Panc1 (cell line): Measurements from ENCODE around the gene RNF39. TPM values are rescaled to one million over a fixed set of nuclear protein-coding genes. Genes with fewer than 3 reads are reported as not detected.
"Not testable (repeated sequence)": the region's sequence is repeated elsewhere in the genome, so short reads cannot be mapped to it uniquely, and the experiment has no call there.

Experiments
- ATAC-seq: fragments of 200-7000 bp; cut with Tn5 transposase; 2 replicates; pipeline ENCODE4 v1.9.1; 2020; ENCODE audit warnings: mild to moderate bottlenecking, moderate library complexity
- BruUV-seq: library from RNA; stranded (reverse); fragments of 400-500 nt; replicated peaks from 2 replicates; lab custom pipeline; 2021; lab: Mats Ljungman, UMichigan
- CTCF ChIA-PET: fragments of 300-600 bp; sonication (Branson Sonifier 250); formaldehyde crosslinking; loops from one replicate; lab custom pipeline; 2022; ENCODE audit warnings: antibody characterized with exemption; lab: Charles Lee
- POLR2A ChIA-PET: fragments of 300-600 bp; sonication (Branson Sonifier 250); formaldehyde crosslinking; loops from one replicate; lab custom pipeline; 2022; ENCODE audit warnings: antibody characterized with exemption; lab: Charles Lee
- DNase-seq: peaks from one replicate; pipeline ENCODE4 v3.0.0-alpha.2; 2010; ENCODE audit warnings: low read depth, low spot score
- H3K27ac ChIP-seq: 2 replicates; pipeline ENCODE4 v1.5.1; 2011; ENCODE audit warnings: mild to moderate bottlenecking, low read length, inconsistent platforms
- H3K27me3 ChIP-seq: fragments of 200-500 bp; sonication (Bioruptor generic); 2 replicates; pipeline ENCODE4 v1.6.0; 2014; ENCODE audit warnings: low read length, inconsistent platforms; ENCODE audit not compliant: control insufficient read depth, insufficient read depth
- H3K36me3 ChIP-seq: fragments of 200-500 bp; sonication (Bioruptor generic); 2 replicates; pipeline ENCODE4 v1.5.1; 2014; ENCODE audit warnings: inconsistent platforms, mild to moderate bottlenecking, low read length, moderate library complexity; ENCODE audit not compliant: control insufficient read depth, insufficient read depth
- H3K4me1 ChIP-seq: 2 replicates; pipeline ENCODE4 v1.5.1; 2011; ENCODE audit warnings: inconsistent platforms, mild to moderate bottlenecking, low read length, moderate library complexity; ENCODE audit not compliant: control insufficient read depth, insufficient read depth
- H3K4me3 ChIP-seq, 2 experiments: 2 replicates each; pipeline ENCODE4 v1.5.1; 2011 to 2012; ENCODE audit warnings: low read depth in 2 of 2, low read length in 2 of 2, mild to moderate bottlenecking in 2 of 2, inconsistent platforms in 1 of 2, moderate library complexity in 1 of 2
- H3K9me3 ChIP-seq: fragments of 200-500 bp; sonication (Bioruptor generic); 2 replicates; pipeline ENCODE4 v1.5.1; 2014; ENCODE audit warnings: low read depth, mild to moderate bottlenecking, inconsistent platforms, low read length, moderate library complexity; ENCODE audit not compliant: control insufficient read depth, insufficient read depth
- CTCF ChIP-seq: fragments of 450-650 bp; IDR thresholded peaks from 2 replicates; pipeline ENCODE4 v1.5.1; 2017; ENCODE audit warnings: mild to moderate bottlenecking
- POLR2AphosphoS5 ChIP-seq: IDR thresholded peaks from 2 replicates; pipeline ENCODE4 v1.6.1; 2012; ENCODE audit warnings: mild to moderate bottlenecking, low read depth, low read length, moderate library complexity
- REST ChIP-seq, 2 experiments: IDR thresholded peaks; 2 replicates each; pipeline ENCODE4 v1.6.1; 2011 to 2012; ENCODE audit warnings: low read depth in 2 of 2, control low read depth in 1 of 2, low read length in 1 of 2, mild to moderate bottlenecking in 1 of 2, moderate library complexity in 1 of 2; ENCODE audit not compliant: insufficient read depth in 1 of 2
- SIN3A ChIP-seq: IDR thresholded peaks from 2 replicates; pipeline ENCODE4 v1.6.1; 2012; ENCODE audit warnings: low read depth, mild to moderate bottlenecking, low read length, moderate library complexity, borderline replicate concordance; ENCODE audit not compliant: insufficient read depth
- TCF7L2 ChIP-seq: IDR thresholded peaks from 2 replicates; pipeline ENCODE4 v1.6.1; 2011; ENCODE audit warnings: mild to moderate bottlenecking, low read depth, low read length, inconsistent platforms
- in situ Hi-C: cut with HindIII; loops from 2 replicates; pipeline ENCODE4 v1.10.0; 2016; ENCODE audit warnings: low sequenced_read_pairs, low pct_unique_long_range_greater_than_20kb
- intact Hi-C: fragments of 100-400 bp; cut with micrococcal nuclease; formaldehyde crosslinking; loops from one replicate; pipeline ENCODE4 v1.10.0; 2022; ENCODE audit not compliant: unreplicated experiment
- total RNA-seq: library from RNA; stranded (reverse); gene quantifications from one replicate; pipeline ENCODE4 v1.2.1, GENCODE V29; 2021; ENCODE audit not compliant: unreplicated experiment

Gene RNF39
- total RNA-seq, 1 experiment from 2014 or later, result not detected

GRCh38 chr6:30121446-30122366 lies 46.1 kb upstream of the RNF39 start:
- ChIA-PET POLR2A (no interaction called here), CTCF (no interaction called here)
- ATAC-seq, result no peak
- TF ChIP-seq POLR2AphosphoS5 (no peak), TCF7L2 (no peak), REST (IDR thresholded peaks at IDR 0.05; ENCODE audit: insufficient read depth in 1 of 2, low read depth in 2 of 2, low read length in 1 of 2) (no peak), CTCF (no peak), SIN3A (no peak)
- Histone ChIP-seq H3K9me3 (no peaks in the 10 kb centered on the region), H3K4me3 (no peak overlapping the region), H3K27me3 (no peaks in the 10 kb centered on the region), H3K36me3 (no peaks in the 10 kb centered on the region), H3K4me1 (no peaks in the 10 kb centered on the region), H3K27ac (no peak overlapping the region)
- in situ Hi-C loops (no loop called here), intact Hi-C loops (no loop called here)
- no peak for DNase-seq
- BruUV-seq, result no TSS peak

- H3K36me3 ChIP-seq, CTCF ChIA-PET, intact Hi-C loops, in situ Hi-C loops, H3K27ac ChIP-seq, H3K4me3 ChIP-seq, ATAC-seq, BruUV-seq, H3K27me3 ChIP-seq, POLR2A ChIA-PET, H3K4me1 ChIP-seq, H3K9me3 ChIP-seq, DNase-seq: not testable (repeated sequence)
Observed at GRCh38 chr6:30118691-30119090, 43.1 kb upstream of the RNF39 start.

GRCh38 chr6:30116724-30117123 lies 41.2 kb upstream of the RNF39 start:
- ATAC-seq, result no peak
- BruUV-seq, result no TSS peak

More at GRCh38 chr6:30116724-30117123, 41.2 kb upstream of the RNF39 start:
- intact Hi-C loops, result no loop called here
- no peak for DNase-seq
- ChIA-PET CTCF (no interaction called here), POLR2A (no interaction called here)
- Histone ChIP-seq H3K27ac (no peak overlapping the region), H3K4me3 (no peak overlapping the region), H3K9me3 (no peaks in the 10 kb centered on the region), H3K27me3 (peaks cover 14% of the 10 kb centered on the region), H3K4me1 (no peaks in the 10 kb centered on the region), H3K36me3 (no peaks in the 10 kb centered on the region)
- TF ChIP-seq SIN3A (no peak), POLR2AphosphoS5 (no peak), CTCF (peak; percentile 23; the same call in 1 of the 2 replicates), TCF7L2 (no peak)
- in situ Hi-C loops, result no loop called here
